ENCODE data around the gene EZR. TPM values are rescaled to one million over a fixed set of nuclear protein-coding genes. Genes with fewer than 3 reads are reported as not detected.

The EZR gene
- total RNA-seq, 1 donor from 2014 or later: 254 TPM

DNA sequence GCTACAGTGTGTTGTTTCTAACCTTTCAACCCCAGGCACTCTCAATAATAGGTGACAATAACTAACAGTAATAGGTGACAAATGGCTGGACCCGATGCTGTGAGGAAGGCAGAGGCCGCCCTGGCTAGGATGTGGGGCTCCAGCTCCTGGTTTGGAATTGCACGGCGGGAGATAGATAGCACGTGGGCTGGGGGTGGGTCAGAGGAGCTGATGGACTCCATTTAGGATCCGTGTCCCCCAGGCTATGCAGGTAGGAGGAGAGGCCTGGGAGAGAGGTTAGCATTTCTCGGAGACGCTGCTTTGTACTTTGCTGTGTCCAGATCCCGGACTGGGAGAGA, 61.4 kb downstream of the EZR start:
- Mint-ChIP-seq H3K36me3 (ENCODE audit: low read depth, unreplicated experiment) (no peaks in the 10 kb centered on the region), H3K27me3 (ENCODE audit: low read depth, unreplicated experiment) (peaks cover 18% of the 10 kb centered on the region), H3K4me3 (ENCODE audit: unreplicated experiment) (no peak overlapping the region), H3K9me3 (ENCODE audit: unreplicated experiment) (no peaks in the 10 kb centered on the region), H3K27ac (ENCODE audit: unreplicated experiment) (peak overlapping the region; percentile 84), H3K4me1 (ENCODE audit: low read depth, unreplicated experiment) (no peaks in the 10 kb centered on the region)
- Histone ChIP-seq H3K4me2 (ENCODE audit: low read length) (no peak overlapping the region), H3K4me1 (ENCODE audit: insufficient read depth, low read length) (no peaks in the 10 kb centered on the region), H4K20me1 (ENCODE audit: insufficient read depth, low read length) (no peaks in the 10 kb centered on the region), H3K4me3 (ENCODE audit: insufficient read depth, low read depth, low read length) (no peak overlapping the region), H3K79me2 (ENCODE audit: insufficient read depth, low read length) (no peaks in the 10 kb centered on the region), H3K9me3 (ENCODE audit: insufficient read depth, low read depth, low read length) (no peaks in the 10 kb centered on the region), H3K36me3 (ENCODE audit: insufficient read depth, low read length) (no peaks in the 10 kb centered on the region), H3K27me3 (ENCODE audit: insufficient read depth, low read length) (no peaks in the 10 kb centered on the region), H2AFZ (ENCODE audit: low read depth, low read length) (no peak overlapping the region), H3K9ac (ENCODE audit: low read length) (no peak overlapping the region), H3K27ac (ENCODE audit: low read depth, low read length) (no peak overlapping the region)
- no peak for DNase-seq (ENCODE audit: low read depth)
- no peak for FAIRE-seq
- no peak for TF ChIP-seq CTCF (IDR thresholded peaks at IDR 0.05; ENCODE audit: insufficient read depth, low read depth, low read length)
- TF ChIP-seq EZH2 (IDR thresholded peaks at IDR 0.05; ENCODE audit: insufficient read depth, low read length): no peak

GRCh38 chr6:158756977-158757752, 62.0 kb downstream of the EZR start:
- H3K27me3 ChIP-seq (ENCODE audit: insufficient read depth, low read length): no peaks in the 10 kb centered on the region
- no peak overlapping the region for H3K9ac ChIP-seq (ENCODE audit: low read length)
- no peaks in the 10 kb centered on the region for H3K36me3 ChIP-seq (ENCODE audit: insufficient read depth, low read length)
- H3K79me2 ChIP-seq (ENCODE audit: insufficient read depth, low read length): no peaks in the 10 kb centered on the region
- H3K4me2 ChIP-seq (ENCODE audit: low read length): no peak overlapping the region
- no peaks in the 10 kb centered on the region for H3K4me1 Mint-ChIP-seq (ENCODE audit: low read depth, unreplicated experiment)
- H2AFZ ChIP-seq (ENCODE audit: low read depth, low read length): no peak overlapping the region
- no peak overlapping the region for H3K4me3 Mint-ChIP-seq (ENCODE audit: unreplicated experiment)
- no peak for FAIRE-seq
- peaks cover 18% of the 10 kb centered on the region for H3K27me3 Mint-ChIP-seq (ENCODE audit: low read depth, unreplicated experiment)
- H3K4me1 ChIP-seq (ENCODE audit: insufficient read depth, low read length): no peaks in the 10 kb centered on the region
- H3K27ac Mint-ChIP-seq (ENCODE audit: unreplicated experiment): no peak overlapping the region
- H3K4me3 ChIP-seq (ENCODE audit: insufficient read depth, low read depth, low read length): no peak overlapping the region
- no peaks in the 10 kb centered on the region for H4K20me1 ChIP-seq (ENCODE audit: insufficient read depth, low read length)
- DNase-seq (ENCODE audit: low read depth): no peak
- H3K9me3 ChIP-seq (ENCODE audit: insufficient read depth, low read depth, low read length): no peaks in the 10 kb centered on the region
- TF ChIP-seq CTCF (IDR thresholded peaks at IDR 0.05; ENCODE audit: insufficient read depth, low read depth, low read length) (no peak), EZH2 (IDR thresholded peaks at IDR 0.05; ENCODE audit: insufficient read depth, low read length) (no peak)
- H3K27ac ChIP-seq (ENCODE audit: low read depth, low read length): no peak overlapping the region
- no peaks in the 10 kb centered on the region for H3K9me3 Mint-ChIP-seq (ENCODE audit: unreplicated experiment)
- H3K36me3 Mint-ChIP-seq (ENCODE audit: low read depth, unreplicated experiment): no peaks in the 10 kb centered on the region

DNA sequence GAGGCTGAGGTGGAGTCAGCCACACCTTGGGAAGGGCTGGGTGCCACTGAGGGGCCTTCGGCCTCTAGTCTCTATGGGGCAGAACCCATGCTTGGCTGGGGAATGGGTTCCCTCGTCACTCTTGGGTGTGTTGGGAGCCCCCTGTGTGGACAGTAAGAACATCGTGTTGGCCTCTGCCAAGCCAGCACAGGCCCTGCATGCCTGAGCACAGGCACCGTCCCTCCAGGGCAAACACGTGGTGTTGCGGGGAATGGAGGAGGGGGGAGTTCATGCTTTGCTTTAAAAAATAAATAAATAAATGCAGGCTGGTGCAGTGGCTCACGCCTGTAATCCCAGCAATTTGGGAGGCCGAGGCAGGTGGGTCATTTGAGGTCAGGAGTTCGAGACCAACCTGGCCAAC, 63.0 kb downstream of the EZR start:
- no peaks in the 10 kb centered on the region for H3K27me3 ChIP-seq (ENCODE audit: insufficient read depth, low read length)
- H3K79me2 ChIP-seq (ENCODE audit: insufficient read depth, low read length): no peaks in the 10 kb centered on the region

More for the DNA sequence above, 63.0 kb downstream of the EZR start:
- Histone ChIP-seq H3K9ac (ENCODE audit: low read length) (no peak overlapping the region), H3K36me3 (ENCODE audit: insufficient read depth, low read length) (no peaks in the 10 kb centered on the region), H3K27ac (ENCODE audit: low read depth, low read length) (no peak overlapping the region), H3K9me3 (ENCODE audit: insufficient read depth, low read depth, low read length) (no peaks in the 10 kb centered on the region), H2AFZ (ENCODE audit: low read depth, low read length) (no peak overlapping the region), H3K4me2 (ENCODE audit: low read length) (no peak overlapping the region), H3K4me3 (ENCODE audit: insufficient read depth, low read depth, low read length) (no peak overlapping the region), H4K20me1 (ENCODE audit: insufficient read depth, low read length) (no peaks in the 10 kb centered on the region), H3K4me1 (ENCODE audit: insufficient read depth, low read length) (no peaks in the 10 kb centered on the region)
- no peaks in the 10 kb centered on the region for H3K9me3 Mint-ChIP-seq (ENCODE audit: unreplicated experiment)
- H3K4me1 Mint-ChIP-seq (ENCODE audit: low read depth, unreplicated experiment): no peaks in the 10 kb centered on the region
- H3K36me3 Mint-ChIP-seq (ENCODE audit: low read depth, unreplicated experiment): no peaks in the 10 kb centered on the region
- H3K4me3 Mint-ChIP-seq (ENCODE audit: unreplicated experiment): no peak overlapping the region
- no peak for DNase-seq (ENCODE audit: low read depth)
- FAIRE-seq: no peak
- peaks cover 23% of the 10 kb centered on the region for H3K27me3 Mint-ChIP-seq (ENCODE audit: low read depth, unreplicated experiment)
- no peak overlapping the region for H3K27ac Mint-ChIP-seq (ENCODE audit: unreplicated experiment)
- TF ChIP-seq CTCF (IDR thresholded peaks at IDR 0.05; ENCODE audit: insufficient read depth, low read depth, low read length) (no peak), EZH2 (IDR thresholded peaks at IDR 0.05; ENCODE audit: insufficient read depth, low read length) (no peak)
